Measurements from ENCODE around the gene SUN5. TPM values are rescaled to one million over a fixed set of nuclear protein-coding genes. Genes with fewer than 3 reads are reported as not detected.
"Not testable (repeated sequence)": the region's sequence is repeated elsewhere in the genome, so short reads cannot be mapped to it uniquely, and the experiment has no call there.

SUN5 gene
- total RNA-seq, 1 donor from 2014 or later: not detected

GRCh38 chr20:32970115-32970972, 33.9 kb downstream of the SUN5 start:
- intact Hi-C loops (cut with micrococcal nuclease): no loop called here
- no peak for DNase-seq
- no peak for ATAC-seq

- intact Hi-C loops (cut with micrococcal nuclease): no loop called here
- DNase-seq: no peak
- ATAC-seq: no peak
These were observed 34.7 kb downstream of the SUN5 start for GRCh38 chr20:32969356-32970114.

- no peak for DNase-seq
- no peak for ATAC-seq
- intact Hi-C loops (cut with micrococcal nuclease): no loop called here
These were observed 35.6 kb downstream of the SUN5 start for GRCh38 chr20:32968478-32969241.

GRCh38 chr20:32967961-32968457, 36.2 kb downstream of the SUN5 start:
- no peak for ATAC-seq
- DNase-seq: no peak
- intact Hi-C loops (cut with micrococcal nuclease): no loop called here

- DNase-seq (no peak), ATAC-seq (no peak)
- intact Hi-C loops (cut with micrococcal nuclease): no loop called here
These were observed 37.1 kb downstream of the SUN5 start for GRCh38 chr20:32966881-32967781.

GRCh38 chr20:32966382-32966781, 37.9 kb downstream of the SUN5 start:
- intact Hi-C loops (cut with micrococcal nuclease): no loop called here
- ATAC-seq (no peak), DNase-seq (no peak)

- no peak for ATAC-seq
- no peak for DNase-seq
These were observed 38.5 kb downstream of the SUN5 start for GRCh38 chr20:32965581-32966373.

GRCh38 chr20:32965115-32965514, 39.1 kb downstream of the SUN5 start:
- DNase-seq (no peak), ATAC-seq (no peak)
- intact Hi-C loops (cut with micrococcal nuclease): no loop called here

More at GRCh38 chr20:32965581-32966373, 38.5 kb downstream of the SUN5 start:
- intact Hi-C loops (cut with micrococcal nuclease): no loop called here

- DNase-seq (no peak), ATAC-seq (no peak)
- intact Hi-C loops (cut with micrococcal nuclease): no loop called here
These were observed 39.7 kb downstream of the SUN5 start for GRCh38 chr20:32964575-32964974.

- DNase-seq: no peak
- intact Hi-C loops (cut with micrococcal nuclease): no loop called here
- no peak for ATAC-seq
These were observed 41.1 kb downstream of the SUN5 start for GRCh38 chr20:32963176-32963575.

GRCh38 chr20:32962646-32963045, 41.6 kb downstream of the SUN5 start:
- intact Hi-C loops (cut with micrococcal nuclease); ATAC-seq; DNase-seq: not testable (repeated sequence)

GRCh38 chr20:32962053-32962452, 42.2 kb downstream of the SUN5 start:
- intact Hi-C loops (cut with micrococcal nuclease): no loop called here
- DNase-seq (no peak), ATAC-seq (no peak)

- intact Hi-C loops (cut with micrococcal nuclease): no loop called here
- ATAC-seq (no peak), DNase-seq (no peak)
These were observed 43.1 kb downstream of the SUN5 start for GRCh38 chr20:32960849-32961731.

- no peak for ATAC-seq
- DNase-seq: no peak
These were observed 44.1 kb downstream of the SUN5 start for GRCh38 chr20:32960222-32960518.

GRCh38 chr20:32959351-32960221, 44.6 kb downstream of the SUN5 start:
- no peak for ATAC-seq
- intact Hi-C loops (cut with micrococcal nuclease): no loop called here
- DNase-seq: no peak

More at GRCh38 chr20:32960222-32960518, 44.1 kb downstream of the SUN5 start:
- intact Hi-C loops (cut with micrococcal nuclease): no loop called here

- no peak for DNase-seq
- intact Hi-C loops (cut with micrococcal nuclease): no loop called here
- no peak for ATAC-seq
These were observed 45.7 kb downstream of the SUN5 start for GRCh38 chr20:32958574-32958973.

All from left ventricle myocardium superior (tissue), 1 donor.